ENCODE measurements around the gene GATD1. TPM values are rescaled to one million over a fixed set of nuclear protein-coding genes. Genes with fewer than 3 reads are reported as not detected.

GATD1 gene
- total and polyA plus RNA-seq, 10 of the 15 experiments (the other 5 are each of a cell fraction or from before 2014, with no cell fraction given) = 1.2 to 92.6 (median 22.3) TPM

DNA sequence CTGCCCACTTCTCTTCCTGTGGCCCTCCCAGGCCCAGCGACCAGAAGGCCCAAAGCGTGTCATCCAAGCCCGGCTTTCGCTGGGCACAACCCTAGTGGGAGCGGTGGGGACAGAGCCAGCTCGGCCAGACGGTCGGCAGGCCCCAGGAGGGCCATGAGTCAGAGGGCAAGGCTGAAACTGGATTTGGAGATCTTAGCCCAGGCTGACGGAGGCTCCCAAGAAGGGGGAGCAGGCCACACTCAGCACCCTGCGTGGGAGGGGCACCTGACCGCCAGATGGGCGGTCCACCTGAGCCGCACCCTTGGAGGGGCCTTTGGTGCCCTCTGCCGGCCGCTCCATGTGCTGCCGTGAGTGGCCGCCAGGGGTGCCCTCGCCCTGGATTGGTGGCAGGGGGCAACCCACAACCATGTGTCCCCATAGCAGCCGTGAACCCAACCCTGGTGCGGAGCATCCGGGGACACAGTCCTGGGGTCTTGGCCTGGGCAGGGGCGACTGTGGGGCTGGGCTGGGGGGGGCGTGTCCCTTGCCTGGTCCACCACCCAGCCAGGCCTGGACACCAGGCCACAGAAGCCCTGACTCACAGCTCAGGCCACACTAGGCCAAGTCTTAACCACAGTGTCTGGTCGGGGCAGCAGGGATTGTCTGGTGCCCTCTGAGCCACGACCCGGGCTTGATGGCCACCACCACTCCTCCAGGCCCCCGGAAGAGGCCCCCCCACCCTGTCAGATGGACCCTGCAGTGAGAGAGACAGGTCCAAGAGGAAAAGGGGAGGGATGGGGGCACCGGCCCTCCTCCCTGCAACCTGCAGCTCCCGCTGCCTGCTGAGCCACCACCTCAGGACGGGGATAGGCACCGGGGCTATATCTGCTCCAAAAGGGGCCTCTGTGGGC is 49.2 kb downstream of the GATD1 start (continued):
- TF ChIP-seq, protein P1, sequence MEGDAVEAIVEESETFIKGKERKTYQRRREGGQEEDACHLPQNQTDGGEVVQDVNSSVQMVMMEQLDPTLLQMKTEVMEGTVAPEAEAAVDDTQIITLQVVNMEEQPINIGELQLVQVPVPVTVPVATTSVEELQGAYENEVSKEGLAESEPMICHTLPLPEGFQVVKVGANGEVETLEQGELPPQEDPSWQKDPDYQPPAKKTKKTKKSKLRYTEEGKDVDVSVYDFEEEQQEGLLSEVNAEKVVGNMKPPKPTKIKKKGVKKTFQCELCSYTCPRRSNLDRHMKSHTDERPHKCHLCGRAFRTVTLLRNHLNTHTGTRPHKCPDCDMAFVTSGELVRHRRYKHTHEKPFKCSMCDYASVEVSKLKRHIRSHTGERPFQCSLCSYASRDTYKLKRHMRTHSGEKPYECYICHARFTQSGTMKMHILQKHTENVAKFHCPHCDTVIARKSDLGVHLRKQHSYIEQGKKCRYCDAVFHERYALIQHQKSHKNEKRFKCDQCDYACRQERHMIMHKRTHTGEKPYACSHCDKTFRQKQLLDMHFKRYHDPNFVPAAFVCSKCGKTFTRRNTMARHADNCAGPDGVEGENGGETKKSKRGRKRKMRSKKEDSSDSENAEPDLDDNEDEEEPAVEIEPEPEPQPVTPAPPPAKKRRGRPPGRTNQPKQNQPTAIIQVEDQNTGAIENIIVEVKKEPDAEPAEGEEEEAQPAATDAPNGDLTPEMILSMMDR (IDR thresholded peaks at IDR 0.05 in 2 of 3, conservative IDR thresholded peaks at IDR 0.05 in 1 of 3; ENCODE audit: control insufficient read depth in 2 of 3, extremely low read depth in 1 of 3, insufficient read depth in 1 of 3, low read depth in 3 of 3, low read length in 3 of 3) = peak; percentile 93 to 100 (median 100); a peak in 5 of 6 replicates
- TF ChIP-seq YY1 (IDR thresholded peaks at IDR 0.05; ENCODE audit: low read depth, low read length) = peak; percentile 70; the same call in 1 of the 2 replicates
- TF ChIP-seq, protein P2, sequence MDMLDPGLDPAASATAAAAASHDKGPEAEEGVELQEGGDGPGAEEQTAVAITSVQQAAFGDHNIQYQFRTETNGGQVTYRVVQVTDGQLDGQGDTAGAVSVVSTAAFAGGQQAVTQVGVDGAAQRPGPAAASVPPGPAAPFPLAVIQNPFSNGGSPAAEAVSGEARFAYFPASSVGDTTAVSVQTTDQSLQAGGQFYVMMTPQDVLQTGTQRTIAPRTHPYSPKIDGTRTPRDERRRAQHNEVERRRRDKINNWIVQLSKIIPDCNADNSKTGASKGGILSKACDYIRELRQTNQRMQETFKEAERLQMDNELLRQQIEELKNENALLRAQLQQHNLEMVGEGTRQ (IDR thresholded peaks at IDR 0.05; ENCODE audit: borderline replicate concordance, low read depth, low read length) = peak; percentile 46; the same call in 1 of the 2 replicates
- peak; percentile 53 to 84; a peak in 3 of 4 replicates for TF ChIP-seq BHLHE40 (IDR thresholded peaks at IDR 0.05; ENCODE audit: borderline replicate concordance in 1 of 2, low read depth in 2 of 2, low read length in 1 of 2)
- TF ChIP-seq EGR1 (IDR thresholded peaks at IDR 0.05; ENCODE audit: borderline replicate concordance in 1 of 2, low read depth in 2 of 2, low read length in 2 of 2) = peak in 1 of 2 experiments; percentile 87; a peak in 2 of 3 replicates
- no peak for TF ChIP-seq KDM1A (IDR thresholded peaks at IDR 0.05; ENCODE audit: borderline replicate concordance)
- no peak for TF ChIP-seq SIX5 (IDR thresholded peaks at IDR 0.05; ENCODE audit: low read depth, low read length, severe bottlenecking)
- TF ChIP-seq ZNF274 (IDR thresholded peaks at IDR 0.05; ENCODE audit: insufficient read depth, insufficient read length) = no peak
- TF ChIP-seq, protein P3, sequence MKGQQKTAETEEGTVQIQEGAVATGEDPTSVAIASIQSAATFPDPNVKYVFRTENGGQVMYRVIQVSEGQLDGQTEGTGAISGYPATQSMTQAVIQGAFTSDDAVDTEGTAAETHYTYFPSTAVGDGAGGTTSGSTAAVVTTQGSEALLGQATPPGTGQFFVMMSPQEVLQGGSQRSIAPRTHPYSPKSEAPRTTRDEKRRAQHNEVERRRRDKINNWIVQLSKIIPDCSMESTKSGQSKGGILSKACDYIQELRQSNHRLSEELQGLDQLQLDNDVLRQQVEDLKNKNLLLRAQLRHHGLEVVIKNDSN (IDR thresholded peaks at IDR 0.05; ENCODE audit: borderline replicate concordance, extremely low read length, insufficient read depth, low read depth, low read length) = peak; percentile 78
- TF ChIP-seq NR2C2 (IDR thresholded peaks at IDR 0.05; ENCODE audit: borderline replicate concordance, control insufficient read depth, insufficient read length, low read depth) = no peak
- TF ChIP-seq, protein P4, sequence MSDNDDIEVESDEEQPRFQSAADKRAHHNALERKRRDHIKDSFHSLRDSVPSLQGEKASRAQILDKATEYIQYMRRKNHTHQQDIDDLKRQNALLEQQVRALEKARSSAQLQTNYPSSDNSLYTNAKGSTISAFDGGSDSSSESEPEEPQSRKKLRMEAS (IDR thresholded peaks at IDR 0.05; ENCODE audit: low read depth, low read length) = peak; percentile 53; the same call in 1 of the 2 replicates
- TF ChIP-seq, protein P5, sequence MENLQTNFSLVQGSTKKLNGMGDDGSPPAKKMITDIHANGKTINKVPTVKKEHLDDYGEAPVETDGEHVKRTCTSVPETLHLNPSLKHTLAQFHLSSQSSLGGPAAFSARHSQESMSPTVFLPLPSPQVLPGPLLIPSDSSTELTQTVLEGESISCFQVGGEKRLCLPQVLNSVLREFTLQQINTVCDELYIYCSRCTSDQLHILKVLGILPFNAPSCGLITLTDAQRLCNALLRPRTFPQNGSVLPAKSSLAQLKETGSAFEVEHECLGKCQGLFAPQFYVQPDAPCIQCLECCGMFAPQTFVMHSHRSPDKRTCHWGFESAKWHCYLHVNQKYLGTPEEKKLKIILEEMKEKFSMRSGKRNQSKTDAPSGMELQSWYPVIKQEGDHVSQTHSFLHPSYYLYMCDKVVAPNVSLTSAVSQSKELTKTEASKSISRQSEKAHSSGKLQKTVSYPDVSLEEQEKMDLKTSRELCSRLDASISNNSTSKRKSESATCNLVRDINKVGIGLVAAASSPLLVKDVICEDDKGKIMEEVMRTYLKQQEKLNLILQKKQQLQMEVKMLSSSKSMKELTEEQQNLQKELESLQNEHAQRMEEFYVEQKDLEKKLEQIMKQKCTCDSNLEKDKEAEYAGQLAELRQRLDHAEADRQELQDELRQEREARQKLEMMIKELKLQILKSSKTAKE (IDR thresholded peaks at IDR 0.05; ENCODE audit: low read depth, poor library complexity, severe bottlenecking) = no peak
- TF ChIP-seq POLR2AphosphoS2 (IDR thresholded peaks at IDR 0.05; ENCODE audit: low read depth, low read length) = no peak
- no peak for TF ChIP-seq HDAC2 (IDR thresholded peaks at IDR 0.05)
- no peak for TF ChIP-seq NRF1 (conservative IDR thresholded peaks at IDR 0.05; ENCODE audit: low read depth, low read length)
- TF ChIP-seq, protein P6, sequence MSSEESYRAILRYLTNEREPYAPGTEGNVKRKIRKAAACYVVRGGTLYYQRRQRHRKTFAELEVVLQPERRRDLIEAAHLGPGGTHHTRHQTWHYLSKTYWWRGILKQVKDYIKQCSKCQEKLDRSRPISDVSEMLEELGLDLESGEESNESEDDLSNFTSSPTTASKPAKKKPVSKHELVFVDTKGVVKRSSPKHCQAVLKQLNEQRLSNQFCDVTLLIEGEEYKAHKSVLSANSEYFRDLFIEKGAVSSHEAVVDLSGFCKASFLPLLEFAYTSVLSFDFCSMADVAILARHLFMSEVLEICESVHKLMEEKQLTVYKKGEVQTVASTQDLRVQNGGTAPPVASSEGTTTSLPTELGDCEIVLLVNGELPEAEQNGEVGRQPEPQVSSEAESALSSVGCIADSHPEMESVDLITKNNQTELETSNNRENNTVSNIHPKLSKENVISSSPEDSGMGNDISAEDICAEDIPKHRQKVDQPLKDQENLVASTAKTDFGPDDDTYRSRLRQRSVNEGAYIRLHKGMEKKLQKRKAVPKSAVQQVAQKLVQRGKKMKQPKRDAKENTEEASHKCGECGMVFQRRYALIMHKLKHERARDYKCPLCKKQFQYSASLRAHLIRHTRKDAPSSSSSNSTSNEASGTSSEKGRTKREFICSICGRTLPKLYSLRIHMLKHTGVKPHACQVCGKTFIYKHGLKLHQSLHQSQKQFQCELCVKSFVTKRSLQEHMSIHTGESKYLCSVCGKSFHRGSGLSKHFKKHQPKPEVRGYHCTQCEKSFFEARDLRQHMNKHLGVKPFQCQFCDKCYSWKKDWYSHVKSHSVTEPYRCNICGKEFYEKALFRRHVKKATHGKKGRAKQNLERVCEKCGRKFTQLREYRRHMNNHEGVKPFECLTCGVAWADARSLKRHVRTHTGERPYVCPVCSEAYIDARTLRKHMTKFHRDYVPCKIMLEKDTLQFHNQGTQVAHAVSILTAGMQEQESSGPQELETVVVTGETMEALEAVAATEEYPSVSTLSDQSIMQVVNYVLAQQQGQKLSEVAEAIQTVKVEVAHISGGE (CRISPR knock-in tag; IDR thresholded peaks at IDR 0.05) = no peak
- no peak for TF ChIP-seq RFX5 (IDR thresholded peaks at IDR 0.05; ENCODE audit: low read depth, low read length)

Measured in GM12878 (cell line).